GM12872 (cell line): Measurements from ENCODE around the gene UBE2M.

ENCODE experiments used
- TF ChIP-seq, protein P1 (sequence below): IDR thresholded peaks from 3 replicates; pipeline ENCODE4 v1.5.1; 2011; ENCODE audit warnings: low read depth, mild to moderate bottlenecking, low read length, moderate library complexity; ENCODE audit not compliant: insufficient read depth

Gene UBE2M

DNA sequence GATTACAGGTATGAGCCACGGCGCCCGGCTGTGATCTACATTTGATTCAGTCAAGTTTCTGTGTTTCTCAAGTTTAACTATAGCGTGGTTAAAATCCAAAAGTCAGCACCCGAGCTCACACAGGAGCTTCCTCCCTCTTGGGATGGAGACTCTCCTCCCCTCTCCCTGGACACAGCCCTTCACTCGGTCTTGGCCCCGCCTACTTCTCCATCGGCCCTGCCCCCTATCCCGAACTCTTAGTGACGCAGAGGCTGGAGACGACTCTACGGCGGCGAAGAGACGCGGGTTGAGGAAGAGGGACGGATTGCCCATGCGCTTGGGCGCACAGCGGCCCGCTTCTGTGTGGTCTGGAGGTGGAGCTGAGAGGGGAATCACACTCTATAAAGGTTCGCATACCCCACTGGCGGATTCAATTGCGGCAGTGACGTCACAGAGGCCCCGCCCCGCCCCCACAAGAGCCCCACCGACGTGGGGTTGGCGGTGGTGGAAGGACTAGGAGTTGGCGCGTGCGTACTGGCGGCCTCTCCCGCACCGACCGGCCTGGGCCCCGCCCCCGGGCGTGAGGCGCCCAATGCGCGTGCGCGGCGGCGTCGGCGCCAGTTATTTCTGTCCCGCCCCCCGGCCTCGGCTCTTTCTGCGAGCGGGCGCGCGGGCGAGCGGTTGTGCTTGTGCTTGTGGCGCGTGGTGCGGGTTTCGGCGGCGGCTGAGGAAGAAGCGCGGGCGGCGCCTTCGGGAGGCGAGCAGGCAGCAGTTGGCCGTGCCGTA lies 14.4 kb downstream of the UBE2M start, which contains the start of gene TRIM28:
Gene TRIM28 (plus strand): TSS at position 239 of the 765 bp plus-strand sequence. CDS start 694 bp downstream, outside the sequence.
- TF ChIP-seq, protein P1, sequence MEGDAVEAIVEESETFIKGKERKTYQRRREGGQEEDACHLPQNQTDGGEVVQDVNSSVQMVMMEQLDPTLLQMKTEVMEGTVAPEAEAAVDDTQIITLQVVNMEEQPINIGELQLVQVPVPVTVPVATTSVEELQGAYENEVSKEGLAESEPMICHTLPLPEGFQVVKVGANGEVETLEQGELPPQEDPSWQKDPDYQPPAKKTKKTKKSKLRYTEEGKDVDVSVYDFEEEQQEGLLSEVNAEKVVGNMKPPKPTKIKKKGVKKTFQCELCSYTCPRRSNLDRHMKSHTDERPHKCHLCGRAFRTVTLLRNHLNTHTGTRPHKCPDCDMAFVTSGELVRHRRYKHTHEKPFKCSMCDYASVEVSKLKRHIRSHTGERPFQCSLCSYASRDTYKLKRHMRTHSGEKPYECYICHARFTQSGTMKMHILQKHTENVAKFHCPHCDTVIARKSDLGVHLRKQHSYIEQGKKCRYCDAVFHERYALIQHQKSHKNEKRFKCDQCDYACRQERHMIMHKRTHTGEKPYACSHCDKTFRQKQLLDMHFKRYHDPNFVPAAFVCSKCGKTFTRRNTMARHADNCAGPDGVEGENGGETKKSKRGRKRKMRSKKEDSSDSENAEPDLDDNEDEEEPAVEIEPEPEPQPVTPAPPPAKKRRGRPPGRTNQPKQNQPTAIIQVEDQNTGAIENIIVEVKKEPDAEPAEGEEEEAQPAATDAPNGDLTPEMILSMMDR = no peak

DNA sequence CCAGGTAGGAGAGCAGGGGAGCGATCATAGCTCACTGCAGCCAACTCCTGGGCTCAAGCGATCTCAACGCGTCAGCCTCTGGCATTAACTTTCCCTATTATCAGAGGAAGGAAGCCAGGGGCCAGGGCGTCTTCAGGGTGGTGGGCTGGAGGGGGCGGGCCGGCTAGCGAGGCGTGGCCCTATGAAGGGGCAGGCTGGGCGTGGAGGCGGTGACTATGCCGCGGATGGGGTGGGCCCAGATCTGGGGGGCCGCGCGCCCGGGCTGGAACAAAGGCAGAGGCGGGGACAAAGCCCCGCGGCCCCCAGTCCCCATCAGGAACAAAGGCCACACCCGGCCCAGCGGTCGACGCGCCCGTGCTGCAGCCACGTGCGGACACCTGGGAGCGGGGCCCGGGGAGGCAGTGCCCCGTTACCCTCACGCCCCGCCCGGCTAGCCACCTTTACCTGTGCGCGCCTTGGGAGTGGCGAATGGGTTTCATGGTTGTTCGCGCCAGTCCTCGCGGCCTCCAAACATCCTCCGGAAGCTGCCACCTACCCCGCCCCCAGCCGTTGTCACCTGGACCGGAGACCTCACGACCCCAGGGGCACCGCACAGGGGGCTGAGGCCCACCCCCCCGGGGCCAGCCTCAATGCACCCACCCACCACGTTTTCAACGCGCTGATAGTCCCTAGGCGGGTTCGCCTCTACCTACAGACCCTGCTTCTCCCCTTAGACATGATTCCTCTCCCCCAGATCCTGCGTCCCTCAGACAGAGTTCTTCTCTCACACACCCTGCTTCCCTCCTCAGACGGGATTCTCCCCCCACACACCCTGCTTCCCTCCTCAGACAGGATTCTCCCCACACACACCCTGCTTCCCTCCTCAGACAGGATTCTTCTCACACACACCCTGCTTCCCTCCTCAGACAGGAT lies 19.9 kb downstream of the UBE2M start:
- TF ChIP-seq, protein P1 = no peak

DNA sequence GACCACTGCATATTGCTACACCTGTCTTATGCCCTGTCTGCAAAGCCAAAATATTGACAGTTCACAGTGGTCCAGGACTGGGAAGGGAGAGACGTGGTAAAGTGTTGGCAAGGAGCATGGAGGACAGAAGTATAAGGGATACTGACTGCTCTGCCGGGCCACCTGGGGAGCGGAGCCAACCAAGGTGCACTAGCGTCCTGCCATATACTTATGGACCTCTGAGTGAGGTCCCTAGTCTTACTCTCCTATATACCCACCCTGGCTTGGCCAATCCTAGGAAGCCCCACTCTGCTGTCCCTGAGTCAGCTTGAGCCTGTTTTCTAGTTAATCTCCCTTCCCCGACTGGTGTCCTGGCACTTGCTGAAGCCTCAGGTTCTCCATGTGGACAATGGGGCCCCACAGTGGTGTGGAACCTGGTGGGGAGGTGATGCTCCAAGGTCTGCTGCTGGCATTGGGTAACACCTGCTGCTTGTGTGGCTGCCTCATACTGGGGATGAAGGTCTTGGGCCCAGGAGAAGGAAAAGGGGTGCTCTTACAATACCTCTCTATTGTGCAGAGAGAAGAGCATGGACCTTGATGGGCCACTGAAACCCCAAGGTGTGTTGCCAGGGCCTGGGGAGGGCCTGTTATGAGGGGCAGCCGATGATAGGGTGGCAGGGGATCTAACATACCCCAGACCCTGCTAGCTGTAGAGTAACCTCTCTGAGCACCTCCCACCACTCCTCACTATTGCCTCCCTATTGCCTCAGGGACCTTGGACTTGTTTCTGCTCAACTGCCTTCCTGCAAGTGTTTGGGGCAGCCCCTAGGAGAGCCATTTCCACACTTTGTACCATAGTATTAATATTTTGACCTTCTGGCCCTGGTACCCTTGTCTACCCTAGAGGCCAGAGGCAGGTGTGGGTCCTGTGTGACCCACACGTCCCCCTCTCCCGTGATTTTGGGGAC lies 21.3 kb downstream of the UBE2M start:
- TF ChIP-seq, protein P1 = no peak

DNA sequence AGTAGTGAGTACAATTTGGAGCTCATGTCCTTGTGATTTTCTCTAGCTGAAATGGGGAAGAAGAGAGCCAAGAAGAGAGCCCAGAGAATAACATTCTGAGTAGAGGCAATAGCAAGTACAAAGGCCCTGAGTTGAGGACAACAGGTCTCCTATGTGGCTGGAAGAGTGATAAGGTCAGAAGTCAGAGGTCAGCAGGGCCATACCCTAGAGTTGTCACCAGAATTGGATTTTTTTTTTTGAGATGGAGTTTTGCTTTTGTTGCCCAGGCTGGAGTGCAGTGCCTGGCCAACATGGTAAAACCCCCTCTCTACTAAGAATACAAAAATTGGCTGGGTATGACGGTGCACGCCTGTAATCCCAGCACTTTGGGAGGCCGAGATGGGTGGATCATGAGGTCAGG lies 22.6 kb downstream of the UBE2M start:
- TF ChIP-seq, protein P1 = no peak

DNA sequence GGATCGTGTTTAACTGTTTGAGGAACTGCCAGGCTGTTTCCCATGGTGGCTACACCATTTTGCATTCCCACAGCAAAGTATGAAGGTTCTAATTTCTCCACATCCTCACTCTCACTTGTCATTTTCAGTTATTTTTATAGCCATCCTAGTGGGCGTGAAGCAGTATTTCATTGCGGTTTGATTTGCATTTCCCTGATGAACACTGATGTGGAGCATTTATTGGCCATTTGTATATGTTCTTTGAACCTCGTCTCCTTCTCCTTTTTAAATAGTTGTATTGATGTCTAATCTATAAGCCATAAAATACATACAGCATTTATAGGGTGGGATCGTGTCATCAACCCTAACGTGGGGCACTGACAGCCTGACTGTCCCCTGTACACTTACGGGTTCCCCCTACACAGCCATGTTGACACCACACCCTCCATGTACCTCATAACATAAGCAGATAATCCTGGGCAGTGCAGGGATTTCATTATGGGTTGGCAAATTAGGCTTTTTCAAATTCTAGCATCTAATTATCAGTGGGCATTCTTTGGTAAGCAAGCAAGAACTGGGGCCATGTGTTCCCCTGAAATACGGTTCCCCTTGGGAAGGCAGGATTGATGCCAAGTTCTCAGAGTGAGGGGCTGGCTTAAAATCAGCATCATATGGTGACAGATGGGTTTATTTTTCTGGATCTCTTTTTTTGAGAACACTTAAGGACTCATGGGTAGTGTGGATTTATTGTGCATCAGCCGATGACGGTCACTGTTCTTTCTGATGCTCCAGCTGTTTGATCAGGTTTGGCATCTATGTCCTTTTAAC lies 27.2 kb downstream of the UBE2M start:
- TF ChIP-seq, protein P1 = no peak

DNA sequence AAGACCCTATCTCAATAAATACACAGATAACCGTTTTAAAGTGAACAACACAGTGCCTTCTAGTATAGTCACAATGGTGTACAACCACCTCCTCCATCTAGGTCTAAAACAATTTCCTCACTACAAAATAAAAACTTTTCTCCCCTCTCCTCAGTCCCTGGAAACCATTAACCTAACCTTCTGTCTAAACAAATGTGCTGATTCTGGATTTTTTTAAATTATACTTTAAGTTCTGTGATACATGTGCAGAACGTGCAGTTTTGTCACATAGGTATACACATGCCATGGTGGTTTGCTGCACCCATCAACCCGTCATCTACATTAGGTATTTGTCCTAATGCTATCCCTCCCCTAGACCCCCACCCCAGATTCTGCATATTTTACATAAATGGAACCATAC lies 29.0 kb downstream of the UBE2M start:
- TF ChIP-seq, protein P1 = no peak
